Left ventricle myocardium inferior (tissue), 1 donor: ENCODE results near the gene PAFAH2. TPM values are rescaled to one million over a fixed set of nuclear protein-coding genes. Genes with fewer than 3 reads are reported as not detected.

ENCODE experiments used
- DNase-seq: peaks from one replicate; pipeline ENCODE4 v3.0.0-alpha.2; 2020
- H3K27ac ChIP-seq: fragments of 200-600 bp; replicated peaks from 2 replicates; pipeline ENCODE4 v1.8.0; 2021
- H3K27me3 ChIP-seq: fragments of 200-600 bp; 2 replicates; pipeline ENCODE4 v1.8.0; 2021; ENCODE audit warnings: low read depth
- H3K36me3 ChIP-seq: fragments of 200-600 bp; 2 replicates; pipeline ENCODE4 v1.8.0; 2021
- H3K4me1 ChIP-seq: fragments of 200-600 bp; 2 replicates; pipeline ENCODE4 v1.8.0; 2021
- H3K4me3 ChIP-seq: fragments of 200-600 bp; 2 replicates; pipeline ENCODE4 v1.8.0; 2021; ENCODE audit warnings: mild to moderate bottlenecking, moderate library complexity
- H3K9me3 ChIP-seq: fragments of 200-600 bp; replicated peaks from 2 replicates; pipeline ENCODE4 v1.8.0; 2021
- intact Hi-C: fragments of 100-400 bp; cut with micrococcal nuclease; formaldehyde crosslinking; loops from one replicate; pipeline ENCODE4 v1.11.0; 2022
- total RNA-seq: library from RNA; stranded (reverse); fragmentation: NEBNext Ultra II Directional; extraction: Animal tissue kit (Norgen Biotek cat#: 25700); gene quantifications from one replicate; pipeline ENCODE4 v1.2.1, GENCODE V29; 2021
- TF ChIP-seq, protein P1 (sequence below): fragments of 200-600 bp; IDR thresholded peaks from 2 replicates; pipeline ENCODE4 v1.8.0; 2021; ENCODE audit warnings: antibody characterized with exemption, mild to moderate bottlenecking, borderline replicate concordance
- donor health status: DM: no; HTN: yes; CAD: no; lungs with severe emphysema.

PAFAH2 gene
- total RNA-seq, 1 donor from 2014 or later = 10.6 TPM

DNA sequence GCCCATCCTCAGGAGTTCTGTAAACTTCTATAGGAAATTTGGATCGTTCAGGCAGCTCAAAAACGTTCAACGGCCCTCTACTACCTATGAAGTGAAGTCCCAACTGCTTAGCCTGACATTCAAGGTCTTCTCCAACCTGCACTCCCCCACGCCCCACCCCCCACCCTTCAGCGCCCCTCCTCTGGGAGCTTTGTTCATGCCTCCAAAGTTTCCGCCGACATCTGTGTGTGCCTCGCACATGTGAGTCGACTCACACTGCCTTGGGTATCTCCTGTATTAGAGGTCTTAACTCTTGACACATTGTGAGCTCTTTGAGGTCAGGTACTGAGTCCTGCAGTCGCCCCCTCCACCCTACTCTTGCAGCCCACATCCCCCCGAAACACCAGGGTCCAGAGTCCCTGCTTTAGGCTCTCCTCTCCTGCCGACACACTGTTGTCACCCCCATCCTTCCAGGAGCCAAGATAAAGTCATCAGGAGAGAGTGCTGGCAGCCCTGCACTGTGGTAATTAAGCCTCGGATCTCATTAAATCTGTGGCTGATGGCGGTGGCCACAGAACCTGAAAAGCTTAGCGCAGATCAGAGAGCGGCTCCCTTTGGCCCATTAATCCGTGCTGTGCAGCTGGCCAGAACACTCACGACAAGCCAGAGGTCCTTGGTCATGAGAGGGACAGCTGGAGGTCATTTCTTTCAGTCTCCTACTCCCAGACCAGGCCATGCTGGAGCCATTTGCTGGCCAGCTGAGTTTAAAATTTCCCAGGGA lies 1.4 kb upstream of the PAFAH2 start:
- TF ChIP-seq, protein P1, sequence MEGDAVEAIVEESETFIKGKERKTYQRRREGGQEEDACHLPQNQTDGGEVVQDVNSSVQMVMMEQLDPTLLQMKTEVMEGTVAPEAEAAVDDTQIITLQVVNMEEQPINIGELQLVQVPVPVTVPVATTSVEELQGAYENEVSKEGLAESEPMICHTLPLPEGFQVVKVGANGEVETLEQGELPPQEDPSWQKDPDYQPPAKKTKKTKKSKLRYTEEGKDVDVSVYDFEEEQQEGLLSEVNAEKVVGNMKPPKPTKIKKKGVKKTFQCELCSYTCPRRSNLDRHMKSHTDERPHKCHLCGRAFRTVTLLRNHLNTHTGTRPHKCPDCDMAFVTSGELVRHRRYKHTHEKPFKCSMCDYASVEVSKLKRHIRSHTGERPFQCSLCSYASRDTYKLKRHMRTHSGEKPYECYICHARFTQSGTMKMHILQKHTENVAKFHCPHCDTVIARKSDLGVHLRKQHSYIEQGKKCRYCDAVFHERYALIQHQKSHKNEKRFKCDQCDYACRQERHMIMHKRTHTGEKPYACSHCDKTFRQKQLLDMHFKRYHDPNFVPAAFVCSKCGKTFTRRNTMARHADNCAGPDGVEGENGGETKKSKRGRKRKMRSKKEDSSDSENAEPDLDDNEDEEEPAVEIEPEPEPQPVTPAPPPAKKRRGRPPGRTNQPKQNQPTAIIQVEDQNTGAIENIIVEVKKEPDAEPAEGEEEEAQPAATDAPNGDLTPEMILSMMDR = no peak
- H3K4me1 ChIP-seq = peaks cover 22% of the 10 kb centered on the region
- DNase-seq = no peak
- H3K27ac ChIP-seq = no peak overlapping the region
- H3K4me3 ChIP-seq = no peak overlapping the region
- no peaks in the 10 kb centered on the region for H3K36me3 ChIP-seq
- no peaks in the 10 kb centered on the region for H3K27me3 ChIP-seq
- intact Hi-C loops = no loop called here
- H3K9me3 ChIP-seq = no peaks in the 10 kb centered on the region

DNA sequence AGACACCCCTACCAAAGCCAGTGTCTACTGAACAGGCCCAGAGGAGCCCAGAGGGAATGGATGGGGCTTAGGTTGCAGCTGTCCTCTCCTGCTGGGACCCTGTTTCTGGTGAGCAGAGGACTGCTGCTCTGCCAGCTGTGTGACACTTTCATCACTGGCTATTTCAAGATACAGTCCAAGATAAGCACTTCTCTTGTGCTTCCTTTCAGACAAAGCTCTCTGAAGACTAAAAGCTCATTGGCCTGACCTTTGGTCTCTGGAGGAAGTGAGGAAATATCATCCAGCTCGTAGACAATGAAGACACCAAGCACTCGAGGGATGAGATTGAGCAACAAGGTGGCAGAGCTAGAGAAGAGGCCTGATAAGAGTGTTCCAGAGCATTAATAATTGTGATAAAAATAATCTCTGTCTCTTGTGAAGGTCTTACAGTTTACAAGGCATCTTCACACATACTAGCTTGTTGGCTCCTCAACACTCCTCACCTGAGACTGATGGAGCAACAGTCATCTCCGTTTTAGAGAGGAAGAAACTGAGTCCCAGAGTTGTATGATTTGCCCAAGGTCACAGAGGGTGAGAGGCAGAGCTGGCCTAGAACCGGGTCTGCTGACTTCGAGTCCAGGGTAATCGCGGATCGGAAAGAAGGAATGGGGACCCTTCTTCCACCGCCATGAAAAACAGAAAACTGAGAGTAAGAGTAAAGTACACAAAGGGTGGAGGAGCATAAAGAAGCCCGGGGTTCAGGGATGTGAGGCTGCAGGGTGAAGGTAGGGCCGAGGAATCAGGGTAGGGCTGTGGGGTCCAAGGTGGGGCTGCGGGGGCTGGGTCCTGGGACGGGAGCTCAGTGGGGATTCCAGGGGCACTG lies 666 bp downstream of the PAFAH2 start:
- intact Hi-C loops = no loop called here
- H3K27ac ChIP-seq = peak overlapping the region; percentile 92
- DNase-seq = no peak

DNA sequence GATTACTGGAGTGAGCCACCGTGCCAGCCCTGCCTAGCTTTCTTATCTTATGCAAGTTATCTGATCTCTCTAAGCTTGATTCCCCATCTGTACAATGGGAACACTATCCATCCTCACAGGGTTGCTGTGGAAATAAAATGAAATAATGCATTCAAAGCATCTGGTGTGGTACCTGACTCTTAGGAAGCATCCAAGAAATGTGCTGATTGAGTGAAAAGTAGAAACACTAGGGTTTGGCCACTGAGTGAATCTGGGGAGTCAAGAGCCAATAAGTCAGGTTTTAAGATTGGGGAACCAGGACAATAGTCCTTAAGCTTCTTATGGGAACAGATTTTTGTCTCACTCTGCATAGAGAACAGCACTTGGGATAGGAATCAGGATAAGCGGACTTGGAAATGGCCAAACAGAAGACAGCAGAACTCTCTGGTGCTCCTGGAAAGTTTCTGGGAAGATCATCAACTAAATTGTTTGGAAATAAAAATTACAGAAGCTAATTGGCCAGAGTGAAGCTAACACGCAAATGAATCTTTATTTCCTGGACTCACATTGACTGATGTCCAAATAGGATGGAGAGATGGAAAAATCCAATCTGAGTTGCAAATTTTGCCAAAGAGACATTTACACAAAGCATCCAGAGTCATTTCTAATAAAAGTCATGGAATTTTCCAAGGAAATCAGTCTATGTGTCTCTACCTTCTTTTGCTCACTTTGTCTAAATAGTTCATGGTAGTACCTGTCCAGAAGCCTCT lies 3.3 kb downstream of the PAFAH2 start:
- peaks cover 38% of the 10 kb centered on the region for H3K4me1 ChIP-seq
- peaks cover 2% of the 10 kb centered on the region for H3K36me3 ChIP-seq
- intact Hi-C loops = no loop called here
- H3K9me3 ChIP-seq = no peaks in the 10 kb centered on the region
- H3K27ac ChIP-seq = no peak overlapping the region
- H3K27me3 ChIP-seq = no peaks in the 10 kb centered on the region
- no peak overlapping the region for H3K4me3 ChIP-seq
- DNase-seq = no peak
- TF ChIP-seq, protein P1 = no peak

More for the DNA sequence above, 666 bp downstream of the PAFAH2 start:
- Histone ChIP-seq H3K36me3 (no peaks in the 10 kb centered on the region), H3K9me3 (no peaks in the 10 kb centered on the region), H3K4me3 (peak overlapping the region; percentile 84), H3K27me3 (no peaks in the 10 kb centered on the region), H3K4me1 (peaks cover 22% of the 10 kb centered on the region)
- TF ChIP-seq, protein P1 = no peak

DNA sequence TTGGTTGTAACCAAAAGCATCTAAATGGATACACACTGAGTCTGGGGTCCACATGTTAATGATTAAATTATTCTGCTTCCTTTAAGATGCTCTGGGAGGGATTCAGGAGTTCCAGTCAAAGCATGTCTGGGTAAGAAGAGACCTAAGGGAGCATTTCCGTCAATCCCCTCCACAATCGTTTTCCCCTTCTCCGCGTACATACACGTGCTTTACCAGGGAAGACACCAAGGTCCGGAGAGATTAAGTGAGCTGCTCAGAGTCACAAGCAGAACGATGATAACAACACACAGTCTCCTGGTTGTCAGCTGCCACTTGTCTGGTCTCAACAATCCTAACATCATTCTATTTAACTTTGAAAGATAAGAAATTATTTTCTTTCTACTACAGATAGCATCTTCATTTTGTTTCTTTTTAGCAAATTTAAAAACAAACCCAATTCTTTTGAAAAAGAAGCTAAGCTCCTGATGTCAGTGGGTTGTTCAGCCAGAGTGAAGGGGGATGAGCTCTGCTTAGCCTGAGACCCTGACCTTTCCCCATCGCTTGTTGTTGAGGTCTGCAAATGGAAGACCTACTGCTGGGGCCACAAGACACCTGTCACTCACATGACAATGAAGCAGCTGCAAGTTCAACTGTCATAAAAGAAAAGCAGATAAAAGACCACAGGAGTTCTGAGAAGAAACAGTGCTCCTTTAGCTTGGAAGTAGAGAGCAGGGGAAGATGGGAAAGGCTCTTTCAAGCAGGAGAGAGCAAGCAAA lies 4.5 kb downstream of the PAFAH2 start:
- peaks cover 40% of the 10 kb centered on the region for H3K4me1 ChIP-seq
- DNase-seq = no peak
- TF ChIP-seq, protein P1 = no peak
- no peaks in the 10 kb centered on the region for H3K27me3 ChIP-seq
- intact Hi-C loops = no loop called here
- peaks cover 8% of the 10 kb centered on the region for H3K36me3 ChIP-seq
- H3K4me3 ChIP-seq = no peak overlapping the region
- no peaks in the 10 kb centered on the region for H3K9me3 ChIP-seq
- H3K27ac ChIP-seq = no peak overlapping the region
